AG08395 (cell line): ENCODE data around the gene PAFAH1B1.
"Not testable (repeated sequence)": the region's sequence is repeated elsewhere in the genome, so short reads cannot be mapped to it uniquely, and the experiment has no call there.

Experiments used
- DNase-seq: peaks from one replicate; pipeline ENCODE4 v3.0.0; 2012; ENCODE audit warnings: mixed read lengths, low spot score

The PAFAH1B1 gene

GRCh38 chr17:2592971-2593820 lies at the start of gene PAFAH1B1:
PAFAH1B1 (plus strand) TSS chr17:2593654; CDS start chr17:2638289, 44,635 bp downstream.
- peak; percentile 99 for DNase-seq

- no peak for DNase-seq
These were observed 48.1 kb upstream of the PAFAH1B1 start for GRCh38 chr17:2545393-2545792.

GRCh38 chr17:2547176-2547575 lies 46.3 kb upstream of the PAFAH1B1 start:
- DNase-seq, result peak; percentile 55

GRCh38 chr17:2548026-2548425 lies 45.4 kb upstream of the PAFAH1B1 start:
- not testable (repeated sequence) for DNase-seq

- DNase-seq, result no peak
These were observed 43.9 kb upstream of the PAFAH1B1 start for GRCh38 chr17:2549392-2550211.

- no peak for DNase-seq
These were observed 42.0 kb upstream of the PAFAH1B1 start for GRCh38 chr17:2551493-2551892.

- DNase-seq, result no peak
These were observed 41.5 kb upstream of the PAFAH1B1 start for GRCh38 chr17:2551928-2552327.

GRCh38 chr17:2560658-2561057 lies 32.8 kb upstream of the PAFAH1B1 start:
- DNase-seq, result no peak

GRCh38 chr17:2562162-2562858 lies 31.1 kb upstream of the PAFAH1B1 start:
- no peak for DNase-seq

- DNase-seq, result no peak
These were observed 30.4 kb upstream of the PAFAH1B1 start for GRCh38 chr17:2563061-2563460.

GRCh38 chr17:2563543-2563942 lies 29.9 kb upstream of the PAFAH1B1 start:
- no peak for DNase-seq

GRCh38 chr17:2564877-2565276 lies 28.6 kb upstream of the PAFAH1B1 start:
- DNase-seq, result no peak

GRCh38 chr17:2566056-2566455 lies 27.4 kb upstream of the PAFAH1B1 start:
- no peak for DNase-seq

GRCh38 chr17:2571523-2572303 lies 21.7 kb upstream of the PAFAH1B1 start:
- DNase-seq, result no peak

- DNase-seq, result not testable (repeated sequence)
These were observed 21.2 kb upstream of the PAFAH1B1 start for GRCh38 chr17:2572304-2572609.

GRCh38 chr17:2580151-2580550 lies 13.3 kb upstream of the PAFAH1B1 start:
- no peak for DNase-seq

GRCh38 chr17:2580661-2581060 lies 12.8 kb upstream of the PAFAH1B1 start:
- DNase-seq, result no peak

- no peak for DNase-seq
These were observed 11.0 kb upstream of the PAFAH1B1 start for GRCh38 chr17:2582493-2582892.

GRCh38 chr17:2591040-2591640 lies 2.3 kb upstream of the PAFAH1B1 start:
- no peak for DNase-seq

GRCh38 chr17:2593821-2594721 lies 617 bp downstream of the PAFAH1B1 start:
- DNase-seq, result peak; percentile 59
